B cell (primary cell): ENCODE data around the gene STOX1. TPM values are rescaled to one million over a fixed set of nuclear protein-coding genes. Genes with fewer than 3 reads are reported as not detected.

ENCODE experiments used
- ATAC-seq: fragments of 200-7000 bp; cut with Tn5 transposase; one replicate; pipeline ENCODE4 v1.10.0; 2021; ENCODE audit warnings: low read depth, mild to moderate bottlenecking, moderate number of reproducible peaks, moderate library complexity
- CTCF ChIA-PET: fragments of 350-600 bp; sonication (Branson Sonifier 250); formaldehyde crosslinking; loops from one replicate; lab custom pipeline; 2021; ENCODE audit warnings: antibody characterized with exemption, inconsistent platforms; lab: Charles Lee
- POLR2A ChIA-PET: fragments of 350-600 bp; sonication (Branson Sonifier 250); formaldehyde crosslinking; loops from one replicate; lab custom pipeline; 2021; ENCODE audit warnings: antibody characterized with exemption; lab: Charles Lee
- DNase-seq: peaks from one replicate; pipeline ENCODE4 v3.0.0; 2013
- H2AFZ ChIP-seq: 2 replicates; pipeline ENCODE4 v1.6.1; 2012; ENCODE audit warnings: mild to moderate bottlenecking, low read depth, low read length; ENCODE audit not compliant: insufficient read depth, poor library complexity, severe bottlenecking
- H3K27ac ChIP-seq, 2 donors: 1 replicate in 1 of 2; 2 replicates in 1 of 2; pipeline ENCODE4 v1.5.1; 2012 to 2013; ENCODE audit warnings: low read length in 2 of 2, mild to moderate bottlenecking in 2 of 2, moderate library complexity in 1 of 2
- H3K27me3 ChIP-seq, 4 experiments: fragments of 200-600 bp in 1 of 4; sonication (generic) in 1 of 4; replicated peaks in 1 of 4; 1 replicate in 2 of 4; 2 replicates in 2 of 4; pipeline versions ENCODE4 v1.6.1 to v1.7.0; 2013 to 2016; ENCODE audit warnings: low read length in 3 of 4, mild to moderate bottlenecking in 2 of 4, mixed read lengths in 1 of 4, moderate library complexity in 1 of 4; ENCODE audit not compliant: insufficient read depth in 4 of 4, control insufficient read depth in 3 of 4; ENCODE audit errors: control extremely low read depth in 1 of 4
- H3K36me3 ChIP-seq, 2 experiments: replicated peaks in 1 of 2; 1 replicate in 1 of 2; 2 replicates in 1 of 2; pipeline versions ENCODE4 v1.6.1 to v1.7.1; 2013; ENCODE audit warnings: low read length in 1 of 2; ENCODE audit not compliant: insufficient read depth in 2 of 2, control insufficient read depth in 1 of 2; ENCODE audit errors: control extremely low read depth in 1 of 2, extremely low read depth in 1 of 2
- H3K4me1 ChIP-seq, 2 donors: fragments of 200-600 bp in 1 of 2; sonication (generic) in 1 of 2; 1 replicate in 1 of 2; 2 replicates in 1 of 2; pipeline versions ENCODE4 v1.5.1 to v1.6.1; 2013 to 2017; ENCODE audit warnings: low read length in 2 of 2; ENCODE audit not compliant: control insufficient read depth in 2 of 2, insufficient read depth in 2 of 2
- H3K4me2 ChIP-seq: replicated peaks from 2 replicates; pipeline ENCODE3; 2012; ENCODE audit warnings: mild to moderate bottlenecking, low read depth, low read length; ENCODE audit not compliant: poor library complexity, severe bottlenecking
- H3K4me3 ChIP-seq, 5 experiments: fragments of 200-600 bp in 1 of 5; sonication (generic) in 1 of 5; 1 replicate in 3 of 5; 2 replicates in 2 of 5; pipeline versions ENCODE4 v1.5.1 to v1.7.0; 2011 to 2016; ENCODE audit warnings: low read length in 4 of 5, mild to moderate bottlenecking in 4 of 5, low read depth in 2 of 5, control low read depth in 1 of 5, moderate library complexity in 1 of 5; ENCODE audit not compliant: insufficient read depth in 1 of 5; ENCODE audit errors: control extremely low read depth in 1 of 5, extremely low read depth in 1 of 5
- H3K79me2 ChIP-seq: fragments of 200-600 bp; sonication (generic); one replicate; pipeline ENCODE4 v1.6.0; 2016; ENCODE audit warnings: low read length; ENCODE audit not compliant: control insufficient read depth, insufficient read depth
- H3K9ac ChIP-seq: fragments of 200-600 bp; sonication (generic); 2 replicates; pipeline ENCODE4 v1.6.1; 2017; ENCODE audit warnings: mild to moderate bottlenecking, low read length, moderate library complexity
- H3K9me3 ChIP-seq, 3 donors: one replicate each; pipeline versions ENCODE4 v1.6.1 to v1.7.1; 2013; ENCODE audit warnings: low read length in 2 of 3; ENCODE audit not compliant: control insufficient read depth in 2 of 3, insufficient read depth in 1 of 3; ENCODE audit errors: control extremely low read depth in 1 of 3
- H4K20me1 ChIP-seq: 2 replicates; pipeline ENCODE4 v1.6.0; 2012; ENCODE audit warnings: mild to moderate bottlenecking, low read length; ENCODE audit not compliant: insufficient read depth, control insufficient read depth, poor library complexity, severe bottlenecking
- H3K27ac Mint-ChIP-seq: one replicate; pipeline ENCODE4 v1.8.0; 2021; ENCODE audit warnings: mixed read lengths
- H3K27me3 Mint-ChIP-seq: one replicate; pipeline ENCODE4 v1.8.0; 2021; ENCODE audit warnings: mixed read lengths
- H3K4me1 Mint-ChIP-seq: one replicate; pipeline ENCODE4 v1.8.0; 2021; ENCODE audit warnings: mixed read lengths
- H3K4me3 Mint-ChIP-seq: one replicate; pipeline ENCODE4 v1.8.0; 2021; ENCODE audit warnings: mixed read lengths
- H3K9me3 Mint-ChIP-seq: one replicate; pipeline ENCODE4 v1.8.0; 2022; ENCODE audit warnings: mixed read lengths; ENCODE audit not compliant: insufficient read depth
- CTCF ChIP-seq: fragments of 200-600 bp; IDR thresholded peaks from one replicate; pipeline ENCODE4 v1.8.0; 2022; ENCODE audit warnings: antibody characterized with exemption, mild to moderate bottlenecking
- EZH2 ChIP-seq: IDR thresholded peaks from 2 replicates; pipeline ENCODE4 v1.6.1; 2012; ENCODE audit warnings: borderline replicate concordance, low read depth, mild to moderate bottlenecking, moderate library complexity, low read length; ENCODE audit not compliant: insufficient read depth, poor library complexity, severe bottlenecking
- WGBS: methylation state at CpG from one replicate; pipeline ENCODE4 v1.1.5; 2013; ENCODE audit warnings: missing lambda C conversion rate; ENCODE audit not compliant: insufficient coverage; 5-methylcytosine and 5-hydroxymethylcytosine counted together
- intact Hi-C: fragments of 100-400 bp; cut with micrococcal nuclease; formaldehyde crosslinking; loops from one replicate; pipeline ENCODE4 v1.10.0; 2022
- polyA plus RNA-seq: library from polyadenylated mRNA; depleted of rRNA; stranded (reverse); fragments of >200 nt; gene quantifications from 2 replicates; pipeline ENCODE4 v1.2.3, GENCODE V29; 2012
- total RNA-seq, 2 donors: library from RNA; stranded (reverse); fragments of 120-200 nt in 1 of 2; gene quantifications; 1 replicate in 1 of 2; 2 replicates in 1 of 2; pipeline versions ENCODE4 v1.2.3 to v1.2.4, GENCODE V29; 2013 to 2022

The STOX1 gene
- total and polyA plus RNA-seq, 2 donors (not counting 1 experiment from before 2014, with no cell fraction given), result 0.07 to 0.57 TPM

DNA sequence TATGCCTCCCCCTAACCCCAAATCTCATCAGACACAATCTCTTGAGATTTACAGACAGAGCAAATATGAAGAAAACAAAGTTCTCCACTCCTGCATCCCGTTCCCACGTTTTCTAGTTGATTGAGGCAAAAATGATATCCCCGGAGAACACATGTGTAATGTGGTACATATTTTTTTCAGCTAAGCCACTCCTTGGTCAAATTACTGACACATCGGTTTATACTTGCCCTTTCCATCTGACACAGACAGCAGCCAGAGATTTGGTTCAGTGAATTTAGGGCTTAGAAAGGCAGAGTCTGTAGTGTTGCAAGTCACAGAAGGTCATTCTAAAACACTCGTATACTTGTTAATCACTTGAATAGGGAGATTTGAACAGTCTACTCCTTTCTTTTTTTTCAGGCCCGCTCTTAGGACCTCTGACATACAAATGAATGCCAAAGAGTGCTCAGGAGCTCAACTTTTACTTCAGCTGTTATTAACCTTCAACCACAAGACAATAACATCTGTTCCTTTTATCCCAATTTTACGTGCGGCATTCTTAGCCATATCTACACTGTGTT lies 71.9 kb downstream of the STOX1 start:
- H3K4me3 ChIP-seq, result no peak overlapping the region
- intact Hi-C loops, result no loop called here
- H3K9ac ChIP-seq, result no peak overlapping the region
- ChIA-PET CTCF (interaction anchor here (1.6 kb wide), 1 partner anchor 56 kb away, joined by 6 read pairs; the partner anchor contains the start of gene DDX21), POLR2A (interaction anchor here (0.6 kb wide), 1 partner anchor 188 kb away, joined by 4 read pairs; no protein-coding TSS in a partner anchor)
- Mint-ChIP-seq H3K4me1 (peaks cover 28% of the 10 kb centered on the region), H3K27me3 (peaks cover 3% of the 10 kb centered on the region), H3K27ac (peak overlapping the region; percentile 32), H3K4me3 (peak overlapping the region; percentile 98), H3K9me3 (no peaks in the 10 kb centered on the region)
- ATAC-seq (no peak), DNase-seq (no peak)
- no peak overlapping the region for H3K27ac ChIP-seq
- H3K79me2 ChIP-seq, result peaks cover 31% of the 10 kb centered on the region
- H3K4me1 ChIP-seq, result peaks cover 20 to 22% of the 10 kb centered on the region in 2 donors
- no peak overlapping the region for H2AFZ ChIP-seq
- TF ChIP-seq EZH2, result no peak
- no peak for TF ChIP-seq CTCF
- no peaks in the 10 kb centered on the region for H3K27me3 ChIP-seq
- no peak overlapping the region for H3K4me2 ChIP-seq
- H4K20me1 ChIP-seq, result no peaks in the 10 kb centered on the region
- H3K36me3 ChIP-seq, result no peaks in the 10 kb centered on the region
- WGBS, result 100% methylated on average over 1 of the region's 8 CpGs
- no peaks in the 10 kb centered on the region for H3K9me3 ChIP-seq
